GM23248 (cell line): ENCODE data around the gene CCDC142.

Experiments
- EZH2 ChIP-seq: fragments of 200-600 bp; sonication (generic); IDR thresholded peaks from 2 replicates; pipeline ENCODE4 v1.6.1; 2018; ENCODE audit warnings: antibody characterized with exemption, mild to moderate bottlenecking; ENCODE audit not compliant: insufficient read depth, poor library complexity, severe bottlenecking
- EZH2phosphoT487 ChIP-seq: fragments of 200-600 bp; sonication (generic); IDR thresholded peaks from 2 replicates; pipeline ENCODE4 v1.6.1; 2018; ENCODE audit warnings: antibody characterized with exemption, moderate library complexity, mild to moderate bottlenecking, low read depth; ENCODE audit not compliant: insufficient read depth

DNA sequence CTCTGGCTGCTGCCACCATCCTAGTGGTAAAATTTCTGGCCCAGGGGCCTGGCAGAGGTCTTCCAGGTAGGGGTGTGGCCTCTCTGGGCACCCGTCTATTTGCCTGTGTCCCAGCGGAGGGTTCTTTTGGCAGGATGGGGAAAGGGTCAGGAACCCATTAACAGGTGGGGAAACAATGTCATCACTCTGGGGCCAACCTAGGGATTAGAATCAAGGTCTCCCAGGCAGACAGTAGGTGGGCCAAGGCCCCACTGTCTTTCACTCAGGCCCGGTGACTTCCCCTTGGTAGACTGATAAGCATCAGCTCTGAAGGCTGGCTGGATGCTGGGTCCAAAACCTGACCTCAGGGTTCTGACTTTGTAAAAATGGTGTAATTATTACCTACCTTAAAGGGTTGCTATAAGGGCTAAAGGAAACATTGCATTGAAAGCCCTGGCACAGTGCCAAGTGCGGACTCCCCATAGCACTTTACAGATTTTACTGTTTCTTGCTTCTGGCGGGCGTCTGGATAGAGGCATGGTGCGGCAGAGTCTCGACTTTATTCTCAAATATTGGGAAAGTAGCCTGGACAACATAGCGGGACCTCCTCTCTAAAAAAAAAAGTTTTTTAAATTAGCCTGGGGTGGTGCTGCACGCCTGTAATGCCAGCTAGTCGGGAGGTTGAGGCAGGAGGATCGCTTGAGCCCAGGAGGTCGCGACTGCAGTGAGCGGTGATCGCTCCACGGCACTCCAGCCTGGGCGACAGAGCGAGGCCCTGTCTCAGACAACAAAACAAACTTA, 14.4 kb upstream of the CCDC142 start:
- TF ChIP-seq EZH2 = no peak
- no peak for TF ChIP-seq EZH2phosphoT487
